GM12878 (cell line): ENCODE data around the gene KIF26A. TPM values are rescaled to one million over a fixed set of nuclear protein-coding genes. Genes with fewer than 3 reads are reported as not detected.

Experiments used
- ATAC-seq: fragments of 200-7000 bp; cut with Tn5 transposase; 3 replicates; pipeline ENCODE4 v1.9.1; 2020; ENCODE audit warnings: mild to moderate bottlenecking, moderate library complexity
- BruUV-seq: library from RNA; stranded (reverse); fragments of 400-500 nt; replicated peaks from 2 replicates; lab custom pipeline; 2021; lab: Mats Ljungman, UMichigan
- CTCF ChIA-PET: fragments of 300-600 bp; sonication (Branson Sonifier 250); formaldehyde crosslinking; extraction: SDS; loops from one replicate; lab custom pipeline; 2021; ENCODE audit warnings: inconsistent platforms; lab: Yijun Ruan, JAX
- POLR2A ChIA-PET: fragments of 350-600 bp; formaldehyde crosslinking; extraction: SDS; loops from one replicate; lab custom pipeline; 2021; ENCODE audit warnings: inconsistent platforms; lab: Charles Lee
- RAD21 ChIA-PET: fragments of 300-600 bp; sonication (Branson Sonifier 250); formaldehyde crosslinking; loops from one replicate; lab custom pipeline; 2023; ENCODE audit warnings: antibody characterized with exemption; ENCODE audit not compliant: unreplicated experiment; lab: Charles Lee
- SMC1A ChIA-PET: fragments of 300-600 bp; sonication (Branson Sonifier 250); formaldehyde crosslinking; loops from one replicate; lab custom pipeline; 2023; ENCODE audit not compliant: unreplicated experiment, uncharacterized antibody; lab: Charles Lee
- DNase-seq: peaks from one replicate; pipeline ENCODE4 v3.0.0-alpha.2; 2011; ENCODE audit warnings: low read depth, low spot score
- FAIRE-seq: peaks from 3 replicates; lab custom pipeline; 2011; peaks lifted over from hg19 to GRCh38; lab: Jason Lieb, UNC
- H2AFZ ChIP-seq: 2 replicates; pipeline ENCODE4 v1.6.0; 2011; ENCODE audit warnings: low read depth, low read length, control low read depth; ENCODE audit not compliant: control insufficient read depth
- H3K27ac ChIP-seq: 2 replicates; pipeline ENCODE4 v1.5.1; 2011; ENCODE audit warnings: control low read depth; ENCODE audit not compliant: control insufficient read depth, insufficient read depth
- H3K27me3 ChIP-seq, 2 experiments: replicated peaks in 1 of 2; 2 replicates each; pipeline versions ENCODE4 v1.6.0 to v1.6.1; 2011; ENCODE audit warnings: low read length in 1 of 2; ENCODE audit not compliant: control insufficient read depth in 2 of 2, insufficient read depth in 2 of 2
- H3K36me3 ChIP-seq, 2 experiments: 2 replicates each; pipeline ENCODE4 v1.5.1; 2011; ENCODE audit warnings: low read length in 1 of 2; ENCODE audit not compliant: control insufficient read depth in 2 of 2, insufficient read depth in 2 of 2
- H3K4me1 ChIP-seq: 2 replicates; pipeline ENCODE4 v1.6.1; 2011; ENCODE audit warnings: mild to moderate bottlenecking, low read length, moderate library complexity, mixed read lengths; ENCODE audit not compliant: control insufficient read depth, insufficient read depth
- H3K4me2 ChIP-seq: 2 replicates; pipeline ENCODE4 v1.6.0; 2011; ENCODE audit warnings: control low read depth; ENCODE audit not compliant: control insufficient read depth, insufficient read depth
- H3K4me3 ChIP-seq: fragments of 200-600 bp; sonication (generic); 2 replicates; pipeline ENCODE4 v1.5.1; 2016
- H3K79me2 ChIP-seq: 2 replicates; pipeline ENCODE4 v1.6.0; 2011; ENCODE audit warnings: low read length; ENCODE audit not compliant: control insufficient read depth, insufficient read depth
- H3K9ac ChIP-seq: 2 replicates; pipeline ENCODE4 v1.8.0; 2011; ENCODE audit warnings: low read length, control low read depth, mixed read lengths; ENCODE audit not compliant: control insufficient read depth, insufficient read depth
- H3K9me3 ChIP-seq: replicated peaks from 3 replicates; pipeline ENCODE4 v1.5.1; 2011; ENCODE audit warnings: mild to moderate bottlenecking, low read length; ENCODE audit not compliant: control insufficient read depth, insufficient read depth
- H4K20me1 ChIP-seq: 2 replicates; pipeline ENCODE4 v1.6.0; 2011; ENCODE audit not compliant: control insufficient read depth, insufficient read depth
- ASH2L ChIP-seq: fragments of 300-600, 200-600 bp; sonication (generic); IDR thresholded peaks from 2 replicates; pipeline ENCODE4 v1.6.1; 2017; ENCODE audit warnings: low read depth, mild to moderate bottlenecking, borderline replicate concordance
- ATF2 ChIP-seq: IDR thresholded peaks from 2 replicates; pipeline ENCODE4 v1.6.1; 2012; ENCODE audit warnings: low read length, inconsistent platforms
- BHLHE40 ChIP-seq, 2 experiments: fragments of 450-650 bp in 1 of 2; IDR thresholded peaks; 2 replicates each; pipeline ENCODE4 v1.6.1; 2011 to 2017; ENCODE audit warnings: low read depth in 2 of 2, borderline replicate concordance in 1 of 2, improper control_type of control experiment in 1 of 2, low read length in 1 of 2, mild to moderate bottlenecking in 1 of 2
- CHD2 ChIP-seq: IDR thresholded peaks from 2 replicates; pipeline ENCODE4 v1.6.1; 2011; ENCODE audit warnings: low read depth, low read length, improper control_type of control experiment, borderline replicate concordance
- CREB1 ChIP-seq: IDR thresholded peaks from 2 replicates; pipeline ENCODE4 v1.6.1; 2012; ENCODE audit warnings: low read depth, mild to moderate bottlenecking, inconsistent platforms
- E4F1 ChIP-seq: fragments of 450-650 bp; IDR thresholded peaks from 2 replicates; pipeline ENCODE4 v1.6.1; 2018; ENCODE audit warnings: borderline replicate concordance, mild to moderate bottlenecking; ENCODE audit not compliant: partially characterized antibody
- JUNB ChIP-seq: IDR thresholded peaks from 2 replicates; pipeline ENCODE4 v1.6.1; 2016; ENCODE audit warnings: antibody characterized with exemption, mild to moderate bottlenecking
- KLF5 ChIP-seq: fragments of 450-650 bp; IDR thresholded peaks from 2 replicates; pipeline ENCODE4 v1.6.1; 2014; ENCODE audit warnings: mild to moderate bottlenecking; ENCODE audit not compliant: partially characterized antibody
- SUPT20H ChIP-seq: IDR thresholded peaks from 2 replicates; pipeline ENCODE4 v1.6.1; 2011; ENCODE audit warnings: low read depth, mild to moderate bottlenecking, low read length, moderate library complexity, borderline replicate concordance; ENCODE audit not compliant: control insufficient read depth
- ZBTB11 ChIP-seq: fragments of 450-650 bp; formaldehyde crosslinking; IDR thresholded peaks from 2 replicates; pipeline ENCODE4 v1.5.0; 2022; ENCODE audit warnings: mild to moderate bottlenecking, missing genetic modification characterization
- ZBTB40 ChIP-seq: fragments of 450-650 bp; IDR thresholded peaks from 2 replicates; pipeline ENCODE4 v1.6.1; 2016; ENCODE audit warnings: mild to moderate bottlenecking, moderate library complexity, borderline replicate concordance
- ZNF384 ChIP-seq: IDR thresholded peaks from 2 replicates; pipeline ENCODE4 v1.6.1; 2012; ENCODE audit warnings: low read depth, mild to moderate bottlenecking, low read length, improper control_type of control experiment, borderline replicate concordance
- ZSCAN29 ChIP-seq: fragments of 450-650 bp; IDR thresholded peaks from 2 replicates; pipeline ENCODE4 v1.6.1; 2017; ENCODE audit warnings: mild to moderate bottlenecking, moderate library complexity
- WGBS: methylation state at CpG from one replicate; pipeline ENCODE4 v1.1.6; 2016; ENCODE audit warnings: low lambda C conversion rate; ENCODE audit not compliant: insufficient replicate concordance, insufficient coverage; ENCODE audit errors: missing lambda C conversion rate; 5-methylcytosine and 5-hydroxymethylcytosine counted together
- in situ Hi-C: fragments of 300-500 bp; cut with MboI; formaldehyde crosslinking; loops from 9 replicates; pipeline ENCODE4 v1.14.3; 2018; ENCODE audit warnings: mixed read lengths
- intact Hi-C: fragments of 100-400 bp; cut with micrococcal nuclease; formaldehyde crosslinking; loops from one replicate; pipeline ENCODE4 v1.14.2; 2022; ENCODE audit not compliant: unreplicated experiment
- polyA plus RNA-seq, 11 experiments: library from polyadenylated mRNA; depleted of rRNA in 4 of 11; unstranded in 6 of 11; stranded (reverse) in 5 of 11; fragments of >200 nt; fragmentation: Nextera tagmentation in 4 of 11; fragmentation: Illumina TruSeq in 1 of 11; extraction: Ambion mirVana in 4 of 11; extraction: Trizol in 1 of 11; gene quantifications; 1 replicate in 1 of 11; 2 replicates in 10 of 11; pipeline versions ENCODE4 v1.2.1 to v1.2.3, GENCODE V29; 2011 to 2016; ENCODE audit warnings: inconsistent platforms in 2 of 11, missing spikeins in 2 of 11, low read depth in 1 of 11
- total RNA-seq, 4 experiments: library from RNA; depleted of rRNA in 3 of 4; stranded (reverse); fragments of >200 nt in 3 of 4; fragmentation: Illumina TruSeq in 1 of 4; extraction: Trizol in 1 of 4; gene quantifications; 2 replicates each; pipeline versions ENCODE4 v1.2.1 to v1.2.3, GENCODE V29; 2013 to 2021

KIF26A gene
- total and polyA plus RNA-seq, 10 of the 15 experiments (the other 5 are each of a cell fraction or from before 2014, with no cell fraction given), result 0.05 TPM; not detected in 9

GRCh38 chr14:104163541-104163940 is 25.2 kb downstream of the KIF26A start:
- DNase-seq, result no peak
- Histone ChIP-seq H3K9ac (no peak overlapping the region), H3K4me1 (no peaks in the 10 kb centered on the region), H3K4me3 (no peak overlapping the region), H3K4me2 (no peak overlapping the region), H3K27me3 (no peaks in the 10 kb centered on the region), H3K36me3 (no peaks in the 10 kb centered on the region), H4K20me1 (no peaks in the 10 kb centered on the region), H2AFZ (no peak overlapping the region), H3K9me3 (no peaks in the 10 kb centered on the region), H3K79me2 (no peaks in the 10 kb centered on the region), H3K27ac (no peak overlapping the region)
- intact Hi-C loops (no loop called here), in situ Hi-C loops (no loop called here)
- ChIA-PET SMC1A (no interaction called here), POLR2A (no interaction called here), CTCF (no interaction called here), RAD21 (no interaction called here)
- BruUV-seq, result no TSS peak
- TF ChIP-seq SUPT20H (no peak), CREB1 (no peak), ATF2 (no peak), BHLHE40 (IDR thresholded peaks at IDR 0.05; ENCODE audit: borderline replicate concordance in 1 of 2, low read depth in 2 of 2, low read length in 1 of 2) (no peak), ZBTB11 (CRISPR knock-in tag) (no peak), ZBTB40 (no peak), CHD2 (no peak), JUNB (no peak), ZSCAN29 (no peak), E4F1 (no peak), ZNF384 (no peak), ASH2L (no peak), KLF5 (no peak)
- 33% methylated on average over 21 of the region's 21 CpGs for WGBS
- ATAC-seq, result no peak
- FAIRE-seq, result no peak
